IMR-90 (cell line): Measurements from ENCODE around the gene NLGN1. TPM values are rescaled to one million over a fixed set of nuclear protein-coding genes. Genes with fewer than 3 reads are reported as not detected.

Experiments used
- ATAC-seq: fragments of 200-7000 bp; cut with Tn5 transposase; 2 replicates; pipeline ENCODE4 v1.9.1; 2020; ENCODE audit warnings: low read depth, mild to moderate bottlenecking, moderate library complexity
- BruUV-seq: library from RNA; stranded (reverse); fragments of 400-500 nt; replicated peaks from 2 replicates; lab custom pipeline; 2021; lab: Mats Ljungman, UMichigan
- CTCF ChIA-PET: fragments of 300-600 bp; formaldehyde crosslinking; extraction: SDS; loops from one replicate; lab custom pipeline; 2021; ENCODE audit warnings: antibody characterized with exemption; lab: Yijun Ruan, JAX
- POLR2A ChIA-PET: fragments of 300-600 bp; sonication (Branson Sonifier 250); formaldehyde crosslinking; loops from one replicate; lab custom pipeline; 2022; ENCODE audit warnings: antibody characterized with exemption; ENCODE audit not compliant: unreplicated experiment; lab: Charles Lee
- DNase-seq: peaks from one replicate; pipeline ENCODE4 v3.0.0; 2013
- H2AFZ ChIP-seq: replicated peaks from 2 replicates; pipeline ENCODE3; 2013; ENCODE audit warnings: low read length, mild to moderate bottlenecking; ENCODE audit not compliant: poor library complexity
- H2AK5ac ChIP-seq: 2 replicates; pipeline ENCODE4 v1.6.1; 2013; ENCODE audit warnings: low read depth, low read length, inconsistent platforms
- H2AK9ac ChIP-seq: replicated peaks from 2 replicates; pipeline ENCODE3; 2013; ENCODE audit warnings: mild to moderate bottlenecking, low read depth, low read length, moderate library complexity; ENCODE audit not compliant: poor library complexity
- H2BK120ac ChIP-seq: 2 replicates; pipeline ENCODE4 v1.6.1; 2013; ENCODE audit warnings: low read depth, low read length, inconsistent platforms
- H2BK15ac ChIP-seq: 3 replicates; pipeline ENCODE4 v1.6.1; 2013; ENCODE audit warnings: low read depth, low read length, inconsistent platforms
- H2BK20ac ChIP-seq: 2 replicates; pipeline ENCODE4 v1.6.1; 2013; ENCODE audit warnings: low read depth, mild to moderate bottlenecking, inconsistent platforms, low read length, moderate library complexity
- H2BK5ac ChIP-seq: 2 replicates; pipeline ENCODE4 v1.6.1; 2013; ENCODE audit warnings: mild to moderate bottlenecking, low read depth, low read length, inconsistent platforms; ENCODE audit not compliant: poor library complexity, severe bottlenecking
- H3K14ac ChIP-seq: replicated peaks from 2 replicates; pipeline ENCODE4 v1.6.1; 2013; ENCODE audit warnings: low read depth, low read length, inconsistent platforms
- H3K18ac ChIP-seq: 2 replicates; pipeline ENCODE4 v1.6.1; 2013; ENCODE audit warnings: low read depth, low read length, control low read depth
- H3K23ac ChIP-seq: 2 replicates; pipeline ENCODE4 v1.6.1; 2013; ENCODE audit warnings: low read depth, low read length, inconsistent platforms
- H3K27ac ChIP-seq: 2 replicates; pipeline ENCODE4 v1.5.1; 2013; ENCODE audit warnings: mild to moderate bottlenecking, control low read depth, low read length; ENCODE audit not compliant: insufficient read depth
- H3K27me3 ChIP-seq: 2 replicates; pipeline ENCODE4 v1.6.1; 2013; ENCODE audit warnings: low read length; ENCODE audit not compliant: control insufficient read depth, insufficient read depth
- H3K36me3 ChIP-seq: 2 replicates; pipeline ENCODE4 v1.6.1; 2013; ENCODE audit warnings: low read length, mixed read lengths; ENCODE audit not compliant: control insufficient read depth, insufficient read depth
- H3K4ac ChIP-seq: 2 replicates; pipeline ENCODE4 v1.6.1; 2013; ENCODE audit warnings: low read depth, low read length, inconsistent platforms
- H3K4me1 ChIP-seq: 2 replicates; pipeline ENCODE4 v1.6.1; 2013; ENCODE audit warnings: low read length, mixed read lengths; ENCODE audit not compliant: control insufficient read depth, insufficient read depth
- H3K4me2 ChIP-seq: 2 replicates; pipeline ENCODE4 v1.6.1; 2013; ENCODE audit warnings: low read depth, mild to moderate bottlenecking, control low read depth, low read length, moderate library complexity
- H3K4me3 ChIP-seq: 2 replicates; pipeline ENCODE4 v1.5.1; 2013; ENCODE audit warnings: low read depth, mild to moderate bottlenecking, control low read depth, low read length, moderate library complexity; ENCODE audit not compliant: insufficient read depth
- H3K56ac ChIP-seq: 2 replicates; pipeline ENCODE4 v1.6.1; 2013; ENCODE audit warnings: low read length, inconsistent platforms; ENCODE audit not compliant: insufficient read depth; ENCODE audit errors: extremely low read depth
- H3K79me1 ChIP-seq, 2 experiments: 2 replicates each; pipeline ENCODE4 v1.6.1; 2013; ENCODE audit warnings: low read length in 2 of 2, inconsistent platforms in 1 of 2, low read depth in 1 of 2
- H3K9ac ChIP-seq: 2 replicates; pipeline ENCODE4 v1.6.1; 2013; ENCODE audit warnings: low read depth, low read length, control low read depth
- H3K9me1 ChIP-seq: 2 replicates; pipeline ENCODE4 v1.6.1; 2013; ENCODE audit warnings: low read length, inconsistent platforms; ENCODE audit not compliant: insufficient read depth
- H3K9me3 ChIP-seq: 2 replicates; pipeline ENCODE4 v1.6.1; 2013; ENCODE audit warnings: low read length; ENCODE audit not compliant: control insufficient read depth, insufficient read depth
- H4K20me1 ChIP-seq: 2 replicates; pipeline ENCODE4 v1.6.1; 2013; ENCODE audit warnings: low read length, inconsistent platforms; ENCODE audit not compliant: insufficient read depth
- H4K5ac ChIP-seq: 2 replicates; pipeline ENCODE4 v1.6.1; 2013; ENCODE audit warnings: mild to moderate bottlenecking, low read depth, low read length, control low read depth
- H4K8ac ChIP-seq, 2 experiments: 2 replicates each; pipeline ENCODE4 v1.6.1; 2013; ENCODE audit warnings: low read depth in 2 of 2, low read length in 2 of 2, control low read depth in 1 of 2, inconsistent platforms in 1 of 2
- H4K91ac ChIP-seq: 2 replicates; pipeline ENCODE4 v1.6.1; 2013; ENCODE audit warnings: low read depth, low read length, inconsistent platforms; ENCODE audit not compliant: insufficient read depth
- CEBPB ChIP-seq: IDR thresholded peaks from 2 replicates; pipeline ENCODE4 v1.6.1; 2012; ENCODE audit warnings: low read depth, low read length, improper control_type of control experiment
- MAFK ChIP-seq: IDR thresholded peaks from 2 replicates; pipeline ENCODE4 v1.6.1; 2012; ENCODE audit warnings: low read depth, low read length, improper control_type of control experiment
- MAZ ChIP-seq: IDR thresholded peaks from 2 replicates; pipeline ENCODE4 v1.6.1; 2012; ENCODE audit warnings: low read depth, mild to moderate bottlenecking, low read length, improper control_type of control experiment, moderate library complexity, borderline replicate concordance
- MXI1 ChIP-seq: IDR thresholded peaks from 2 replicates; pipeline ENCODE4 v1.6.1; 2012; ENCODE audit warnings: low read depth, mild to moderate bottlenecking, low read length, moderate library complexity, borderline replicate concordance
- NFE2L2 ChIP-seq: fragments of 150-350 bp; IDR thresholded peaks from 2 replicates; pipeline ENCODE4 v1.6.1; 2016; ENCODE audit warnings: low read depth, mild to moderate bottlenecking, low read length
- POLR2A ChIP-seq: IDR thresholded peaks from 2 replicates; pipeline ENCODE4 v1.6.1; 2012; ENCODE audit warnings: mild to moderate bottlenecking, low read depth, low read length
- RAD21 ChIP-seq: IDR thresholded peaks from 2 replicates; pipeline ENCODE4 v1.6.1; 2012; ENCODE audit warnings: low read length, improper control_type of control experiment
- RFX5 ChIP-seq: IDR thresholded peaks from 2 replicates; pipeline ENCODE4 v1.8.0; 2012; ENCODE audit warnings: low read depth, mild to moderate bottlenecking, low read length, moderate library complexity
- SMC3 ChIP-seq: fragments of 150-350 bp; IDR thresholded peaks from 2 replicates; pipeline ENCODE4 v1.6.1; 2016; ENCODE audit warnings: low read depth, mild to moderate bottlenecking, antibody characterized with exemption, low read length, moderate library complexity
- WGBS, 2 experiments: methylation state at CpG; one replicate each; pipeline versions ENCODE4 v1.1.5 to v1.1.7; 2013; ENCODE audit warnings: missing lambda C conversion rate in 2 of 2; ENCODE audit not compliant: insufficient read length in 1 of 2; ENCODE audit errors: extremely low coverage in 2 of 2; 5-methylcytosine and 5-hydroxymethylcytosine counted together
- dilution Hi-C: fragments of 300-500 bp; cut with HindIII; formaldehyde crosslinking; loops from one replicate; pipeline ENCODE4 v1.14.3; 2018; ENCODE audit warnings: low sequenced_read_pairs; ENCODE audit not compliant: unreplicated experiment
- in situ Hi-C: fragments of 300-500 bp; cut with MboI; formaldehyde crosslinking; loops from 3 replicates; pipeline ENCODE4 v1.14.3; 2019; ENCODE audit warnings: low sequenced_read_pairs, inconsistent platforms, mixed read lengths
- intact Hi-C: fragments of 100-400 bp; cut with micrococcal nuclease; formaldehyde crosslinking; loops from 2 replicates; pipeline ENCODE4 v1.10.0; 2022
- polyA plus RNA-seq, 3 experiments: library from polyadenylated mRNA; depleted of rRNA; stranded (reverse); fragments of >200 nt; gene quantifications; 2 replicates each; pipeline ENCODE4 v1.2.3, GENCODE V29; 2012; ENCODE audit warnings: low replicate concordance in 1 of 3
- total RNA-seq: library from RNA; depleted of rRNA; stranded (reverse); fragments of >200 nt; gene quantifications from 2 replicates; pipeline ENCODE4 v1.2.3, GENCODE V29; 2012
- TF ChIP-seq, protein P1 (sequence below): conservative IDR thresholded peaks from 2 replicates; pipeline ENCODE4 v1.5.1; 2012; ENCODE audit warnings: mild to moderate bottlenecking, low read depth, low read length, improper control_type of control experiment
- TF ChIP-seq, protein P2 (sequence below): fragments of 150-350 bp; IDR thresholded peaks from 2 replicates; pipeline ENCODE4 v1.6.1; 2016; ENCODE audit warnings: low read depth, mild to moderate bottlenecking, low read length, moderate library complexity, borderline replicate concordance

NLGN1 gene
- total and polyA plus RNA-seq, 2 of the 4 experiments (the other 2 are of a cell fraction) = 1.8 to 12.5 TPM

DNA sequence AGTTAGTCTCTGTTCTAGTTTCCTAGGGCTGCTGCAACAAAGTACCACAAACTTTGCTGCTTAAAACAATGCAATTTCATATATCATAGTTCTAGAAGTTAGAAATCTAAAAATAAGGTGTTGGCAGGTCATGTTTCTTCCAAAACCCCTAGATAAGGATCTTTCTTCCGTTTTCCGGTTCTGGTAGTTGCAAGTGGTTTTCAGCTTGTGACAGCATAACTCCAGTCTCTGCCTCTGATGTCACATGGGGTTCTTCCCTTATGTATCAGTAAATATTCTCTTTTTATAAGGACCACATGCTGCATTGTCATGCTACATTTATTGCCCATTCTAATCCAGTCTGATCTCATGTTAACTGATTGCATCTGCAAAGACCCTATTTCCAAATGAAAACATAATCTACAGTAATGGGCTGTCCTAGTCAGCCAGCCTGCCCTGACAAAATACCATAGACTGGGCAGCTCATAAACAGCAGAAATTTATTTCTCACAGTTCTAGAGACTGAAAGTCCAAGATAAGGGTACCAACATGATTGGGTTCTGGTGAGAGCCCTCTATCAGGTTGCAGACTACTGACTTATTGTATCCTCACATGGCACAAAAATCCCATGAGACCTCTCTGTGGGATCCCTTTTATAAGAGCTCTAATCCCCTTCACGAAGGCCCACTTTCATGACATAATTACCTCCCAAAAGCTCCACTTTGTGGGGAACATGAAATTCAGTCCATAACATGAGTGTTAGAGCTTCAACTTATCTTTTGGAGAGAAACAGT is 819.6 kb downstream of the NLGN1 start:
- Histone ChIP-seq H3K27me3 (no peaks in the 10 kb centered on the region), H3K4me3 (no peak overlapping the region), H2BK20ac (no peak overlapping the region), H3K27ac (no peak overlapping the region), H3K4me2 (no peak overlapping the region), H2BK15ac (no peak overlapping the region), H3K4me1 (peaks cover 2% of the 10 kb centered on the region; the same call in 1 of the 2 replicates), H2AK9ac (no peak overlapping the region), H3K14ac (no peak overlapping the region), H2AK5ac (no peak overlapping the region), H3K36me3 (no peaks in the 10 kb centered on the region), H3K9ac (no peak overlapping the region), H4K20me1 (no peaks in the 10 kb centered on the region), H3K9me1 (no peaks in the 10 kb centered on the region), H2BK5ac (no peak overlapping the region), H3K18ac (no peak overlapping the region), H3K9me3 (no peaks in the 10 kb centered on the region), H3K23ac (no peak overlapping the region), H2BK120ac (no peak overlapping the region), H3K56ac (no peak overlapping the region), H4K91ac (no peak overlapping the region), H2AFZ (no peak overlapping the region), H4K8ac (no peak overlapping the region), H3K4ac (no peak overlapping the region), H4K5ac (no peak overlapping the region), H3K79me1 (no peaks in the 10 kb centered on the region)
- TF ChIP-seq MAFK (no peak), NFE2L2 (no peak), RFX5 (no peak), MXI1 (no peak), CEBPB (no peak), SMC3 (no peak), RAD21 (no peak), POLR2A (no peak), MAZ (no peak)
- TF ChIP-seq, protein P1, sequence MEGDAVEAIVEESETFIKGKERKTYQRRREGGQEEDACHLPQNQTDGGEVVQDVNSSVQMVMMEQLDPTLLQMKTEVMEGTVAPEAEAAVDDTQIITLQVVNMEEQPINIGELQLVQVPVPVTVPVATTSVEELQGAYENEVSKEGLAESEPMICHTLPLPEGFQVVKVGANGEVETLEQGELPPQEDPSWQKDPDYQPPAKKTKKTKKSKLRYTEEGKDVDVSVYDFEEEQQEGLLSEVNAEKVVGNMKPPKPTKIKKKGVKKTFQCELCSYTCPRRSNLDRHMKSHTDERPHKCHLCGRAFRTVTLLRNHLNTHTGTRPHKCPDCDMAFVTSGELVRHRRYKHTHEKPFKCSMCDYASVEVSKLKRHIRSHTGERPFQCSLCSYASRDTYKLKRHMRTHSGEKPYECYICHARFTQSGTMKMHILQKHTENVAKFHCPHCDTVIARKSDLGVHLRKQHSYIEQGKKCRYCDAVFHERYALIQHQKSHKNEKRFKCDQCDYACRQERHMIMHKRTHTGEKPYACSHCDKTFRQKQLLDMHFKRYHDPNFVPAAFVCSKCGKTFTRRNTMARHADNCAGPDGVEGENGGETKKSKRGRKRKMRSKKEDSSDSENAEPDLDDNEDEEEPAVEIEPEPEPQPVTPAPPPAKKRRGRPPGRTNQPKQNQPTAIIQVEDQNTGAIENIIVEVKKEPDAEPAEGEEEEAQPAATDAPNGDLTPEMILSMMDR = no peak
- TF ChIP-seq, protein P2, sequence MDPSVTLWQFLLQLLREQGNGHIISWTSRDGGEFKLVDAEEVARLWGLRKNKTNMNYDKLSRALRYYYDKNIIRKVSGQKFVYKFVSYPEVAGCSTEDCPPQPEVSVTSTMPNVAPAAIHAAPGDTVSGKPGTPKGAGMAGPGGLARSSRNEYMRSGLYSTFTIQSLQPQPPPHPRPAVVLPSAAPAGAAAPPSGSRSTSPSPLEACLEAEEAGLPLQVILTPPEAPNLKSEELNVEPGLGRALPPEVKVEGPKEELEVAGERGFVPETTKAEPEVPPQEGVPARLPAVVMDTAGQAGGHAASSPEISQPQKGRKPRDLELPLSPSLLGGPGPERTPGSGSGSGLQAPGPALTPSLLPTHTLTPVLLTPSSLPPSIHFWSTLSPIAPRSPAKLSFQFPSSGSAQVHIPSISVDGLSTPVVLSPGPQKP = no peak
- DNase-seq = no peak
- dilution Hi-C loops = no loop called here
- no TSS peak for BruUV-seq
- ChIA-PET CTCF (no interaction called here), POLR2A (no interaction called here)
- intact Hi-C loops = no loop called here
- WGBS, 2 experiments = no CpG with 5 or more reads among the region's 3 CpGs
- in situ Hi-C loops = no loop called here
- ATAC-seq = no peak
